NAMALWA (cell line): ENCODE measurements around the gene LOXL1.

ENCODE experiments used
- DNase-seq: peaks from one replicate; pipeline ENCODE4 v3.0.0-alpha.2; 2015; ENCODE audit warnings: low spot score

Gene LOXL1

GRCh38 chr15:73900095-73900712, 26.1 kb upstream of the LOXL1 start:
- DNase-seq, result no peak

- no peak for DNase-seq
Measured at GRCh38 chr15:73901126-73901810, 25.0 kb upstream of the LOXL1 start.

GRCh38 chr15:73902121-73903020, 23.9 kb upstream of the LOXL1 start:
- DNase-seq, result no peak

GRCh38 chr15:73904026-73904815, 22.0 kb upstream of the LOXL1 start:
- no peak for DNase-seq

- DNase-seq, result no peak
Measured at GRCh38 chr15:73905225-73905827, 20.9 kb upstream of the LOXL1 start.

GRCh38 chr15:73906346-73907034, 19.8 kb upstream of the LOXL1 start:
- no peak for DNase-seq

GRCh38 chr15:73907035-73907408, 19.2 kb upstream of the LOXL1 start:
- no peak for DNase-seq

- DNase-seq, result peak; percentile 75
Measured at GRCh38 chr15:73908030-73908821, 18.0 kb upstream of the LOXL1 start.

GRCh38 chr15:73908822-73909122, 17.5 kb upstream of the LOXL1 start:
- DNase-seq, result no peak

- no peak for DNase-seq
Measured at GRCh38 chr15:73909651-73910050, 16.6 kb upstream of the LOXL1 start.

- no peak for DNase-seq
Measured at GRCh38 chr15:73910522-73911303, 15.5 kb upstream of the LOXL1 start.

- no peak for DNase-seq
Measured at GRCh38 chr15:73912030-73912596, 14.1 kb upstream of the LOXL1 start.

GRCh38 chr15:73914145-73914544, 12.1 kb upstream of the LOXL1 start:
- no peak for DNase-seq

GRCh38 chr15:73915082-73915481, 11.2 kb upstream of the LOXL1 start:
- DNase-seq, result no peak

- no peak for DNase-seq
Measured at GRCh38 chr15:73918784-73919183, 7.5 kb upstream of the LOXL1 start.

GRCh38 chr15:73919706-73920105, 6.6 kb upstream of the LOXL1 start:
- no peak for DNase-seq

- DNase-seq, result no peak
Measured at GRCh38 chr15:73921254-73921925, 4.9 kb upstream of the LOXL1 start.
